ENCODE results near the gene RARRES2. TPM values are rescaled to one million over a fixed set of nuclear protein-coding genes. Genes with fewer than 3 reads are reported as not detected.
"Not testable (repeated sequence)": the region's sequence is repeated elsewhere in the genome, so short reads cannot be mapped to it uniquely, and the experiment has no call there.

The RARRES2 gene
- total and polyA plus RNA-seq, 2 donors = 6.5 to 21.9 TPM

DNA sequence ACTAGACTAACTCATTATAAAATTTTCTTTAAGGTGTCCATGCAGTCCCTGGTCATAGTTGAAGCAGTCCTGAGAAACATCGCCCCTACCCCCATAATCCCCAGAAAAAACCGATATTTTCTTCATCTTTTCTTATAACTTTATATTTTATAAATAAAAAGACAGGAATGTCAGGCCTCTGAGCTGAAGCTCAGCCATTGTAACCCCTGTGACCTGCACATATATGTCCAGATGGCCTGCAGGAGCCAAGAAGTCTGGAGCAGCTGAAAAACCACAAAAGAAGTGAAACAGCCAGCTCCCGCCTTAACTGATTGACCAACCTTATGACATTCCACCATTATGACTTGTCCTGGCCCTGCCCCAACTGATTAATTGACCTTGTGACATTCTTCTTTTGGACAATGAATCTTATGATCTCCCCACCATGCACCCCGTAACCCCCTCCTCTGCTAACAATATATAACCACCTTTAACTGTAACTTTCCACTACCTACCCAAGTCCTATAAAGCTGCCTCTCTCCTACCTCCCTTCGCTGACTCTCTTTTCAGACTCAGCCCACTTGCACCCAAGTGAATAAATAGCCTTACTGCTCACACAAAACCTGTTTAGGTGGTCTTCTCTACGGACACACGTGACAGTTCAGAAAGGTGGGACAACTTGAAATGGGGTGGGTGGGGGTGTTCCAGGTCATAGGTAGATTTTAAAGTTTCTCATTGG, 28.6 kb downstream of the RARRES2 start:
- not testable (repeated sequence) for H3K27ac ChIP-seq (ENCODE audit: low read depth in 1 of 2, low read length in 1 of 2); DNase-seq (ENCODE audit: low read depth in 6 of 9, low spot score in 9 of 9); H3K4me3 ChIP-seq (ENCODE audit: low read length in 2 of 2); H3K36me3 ChIP-seq (ENCODE audit: control insufficient read depth in 2 of 2, insufficient read depth in 2 of 2, low read length in 1 of 2); H3K27me3 ChIP-seq (ENCODE audit: control insufficient read depth in 2 of 2, insufficient read depth in 1 of 2, low read length in 1 of 2); H3K4me1 ChIP-seq (ENCODE audit: control insufficient read depth in 2 of 2, insufficient read depth in 2 of 2, low read length in 2 of 2); H3K9me3 ChIP-seq (ENCODE audit: control insufficient read depth in 2 of 2, insufficient read depth in 1 of 2, low read length in 1 of 2)
- WGBS = 99% methylated on average over 7 of the region's 7 CpGs

- H3K9me3 ChIP-seq (ENCODE audit: control insufficient read depth in 2 of 2, insufficient read depth in 1 of 2, low read length in 1 of 2) = no peaks in the 10 kb centered on the region
- H3K27me3 ChIP-seq (ENCODE audit: control insufficient read depth in 2 of 2, insufficient read depth in 1 of 2, low read length in 1 of 2) = no peaks in the 10 kb centered on the region
- no peak for DNase-seq (ENCODE audit: low read depth in 6 of 9, low spot score in 9 of 9)
- no peak overlapping the region for H3K4me3 ChIP-seq (ENCODE audit: low read length in 2 of 2)
- no peak overlapping the region for H3K27ac ChIP-seq (ENCODE audit: low read depth in 1 of 2, low read length in 1 of 2)
- no peaks in the 10 kb centered on the region for H3K4me1 ChIP-seq (ENCODE audit: control insufficient read depth in 2 of 2, insufficient read depth in 2 of 2, low read length in 2 of 2)
- H3K36me3 ChIP-seq (ENCODE audit: control insufficient read depth in 2 of 2, insufficient read depth in 2 of 2, low read length in 1 of 2) = no peaks in the 10 kb centered on the region
- 97% methylated on average over 5 of the region's 5 CpGs for WGBS
Observed at GRCh38 chr7:150311711-150312110, 29.7 kb downstream of the RARRES2 start.

DNA sequence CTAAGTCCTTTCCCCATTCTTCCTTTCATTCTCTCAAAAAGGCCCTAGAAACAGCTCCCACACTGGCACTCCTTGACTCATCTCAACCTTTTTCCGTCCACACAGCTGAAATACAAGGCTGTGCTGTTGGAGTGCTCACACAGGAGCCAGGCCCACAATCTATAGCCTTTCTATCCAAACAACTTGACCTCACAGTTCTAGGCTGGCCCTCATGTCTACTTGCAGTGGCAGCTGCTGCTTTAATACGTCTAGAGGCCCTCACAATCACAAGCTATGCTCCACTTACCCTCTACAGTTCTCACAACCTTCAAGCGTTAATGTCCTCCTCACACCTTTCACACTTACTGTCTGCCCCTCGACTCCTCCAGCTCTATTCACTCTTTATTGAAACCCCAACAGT, 30.3 kb downstream of the RARRES2 start:
- DNase-seq (ENCODE audit: low read depth in 6 of 9, low spot score in 9 of 9) = no peak
- over 99% methylated on average over 4 of the region's 4 CpGs for WGBS
- Histone ChIP-seq H3K27ac (ENCODE audit: low read depth in 1 of 2, low read length in 1 of 2) (no peak overlapping the region), H3K9me3 (ENCODE audit: control insufficient read depth in 2 of 2, insufficient read depth in 1 of 2, low read length in 1 of 2) (no peaks in the 10 kb centered on the region), H3K27me3 (ENCODE audit: control insufficient read depth in 2 of 2, insufficient read depth in 1 of 2, low read length in 1 of 2) (no peaks in the 10 kb centered on the region), H3K4me3 (ENCODE audit: low read length in 2 of 2) (no peak overlapping the region), H3K36me3 (ENCODE audit: control insufficient read depth in 2 of 2, insufficient read depth in 2 of 2, low read length in 1 of 2) (no peaks in the 10 kb centered on the region), H3K4me1 (ENCODE audit: control insufficient read depth in 2 of 2, insufficient read depth in 2 of 2, low read length in 2 of 2) (no peaks in the 10 kb centered on the region)

DNA sequence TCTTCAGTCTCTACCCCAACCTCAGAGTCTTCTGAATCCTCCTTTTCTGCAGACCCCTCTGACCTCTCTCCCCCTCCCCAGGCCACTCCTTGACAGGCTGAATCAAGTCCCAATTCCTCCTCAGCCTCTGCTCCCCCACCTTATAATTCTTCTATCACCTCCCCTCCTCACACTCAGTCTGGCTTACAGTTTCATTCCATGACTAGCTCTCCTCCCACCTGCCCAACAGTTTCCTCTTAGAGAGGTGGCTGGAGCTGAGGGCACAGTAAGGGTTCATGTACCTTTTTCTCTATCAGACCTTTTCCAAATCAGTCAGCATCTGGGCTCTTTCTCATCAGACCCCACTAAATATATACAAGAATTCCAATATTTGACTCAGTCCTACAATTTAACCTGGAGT, 32.9 kb downstream of the RARRES2 start:
- Histone ChIP-seq H3K27me3 (ENCODE audit: control insufficient read depth in 2 of 2, insufficient read depth in 1 of 2, low read length in 1 of 2) (no peaks in the 10 kb centered on the region), H3K36me3 (ENCODE audit: control insufficient read depth in 2 of 2, insufficient read depth in 2 of 2, low read length in 1 of 2) (no peaks in the 10 kb centered on the region), H3K9me3 (ENCODE audit: control insufficient read depth in 2 of 2, insufficient read depth in 1 of 2, low read length in 1 of 2) (no peaks in the 10 kb centered on the region), H3K4me1 (ENCODE audit: control insufficient read depth in 2 of 2, insufficient read depth in 2 of 2, low read length in 2 of 2) (no peaks in the 10 kb centered on the region), H3K4me3 (ENCODE audit: low read length in 2 of 2) (no peak overlapping the region), H3K27ac (ENCODE audit: low read depth in 1 of 2, low read length in 1 of 2) (no peak overlapping the region)
- DNase-seq (ENCODE audit: low read depth in 6 of 9, low spot score in 9 of 9) = no peak

DNA sequence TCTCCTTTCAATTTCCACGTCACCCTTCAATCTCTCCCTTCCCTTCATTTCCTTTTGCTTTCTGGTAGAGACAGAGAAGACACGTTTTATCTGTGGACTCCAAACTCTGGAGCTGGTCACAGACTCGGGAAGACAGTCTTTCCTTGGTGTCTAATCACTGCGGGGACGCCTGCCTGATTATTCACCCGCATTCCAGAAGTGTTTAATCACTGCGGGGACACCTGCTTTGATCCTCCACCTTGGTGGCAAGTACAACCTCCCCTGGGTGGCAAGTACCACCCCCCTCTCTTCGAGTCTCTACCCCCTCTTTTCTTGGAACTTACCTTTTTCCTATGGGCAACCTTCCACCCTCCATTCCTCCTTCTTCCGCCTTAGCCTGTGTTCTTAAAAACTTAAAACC, 33.5 kb downstream of the RARRES2 start:
- no peaks in the 10 kb centered on the region for H3K9me3 ChIP-seq (ENCODE audit: control insufficient read depth in 2 of 2, insufficient read depth in 1 of 2, low read length in 1 of 2)
- no peaks in the 10 kb centered on the region for H3K36me3 ChIP-seq (ENCODE audit: control insufficient read depth in 2 of 2, insufficient read depth in 2 of 2, low read length in 1 of 2)
- no peaks in the 10 kb centered on the region for H3K4me1 ChIP-seq (ENCODE audit: control insufficient read depth in 2 of 2, insufficient read depth in 2 of 2, low read length in 2 of 2)
- 96% methylated on average over 9 of the region's 9 CpGs for WGBS
- no peaks in the 10 kb centered on the region for H3K27me3 ChIP-seq (ENCODE audit: control insufficient read depth in 2 of 2, insufficient read depth in 1 of 2, low read length in 1 of 2)
- no peak overlapping the region for H3K27ac ChIP-seq (ENCODE audit: low read depth in 1 of 2, low read length in 1 of 2)
- no peak for DNase-seq (ENCODE audit: low read depth in 6 of 9, low spot score in 9 of 9)
- no peak overlapping the region for H3K4me3 ChIP-seq (ENCODE audit: low read length in 2 of 2)

DNA sequence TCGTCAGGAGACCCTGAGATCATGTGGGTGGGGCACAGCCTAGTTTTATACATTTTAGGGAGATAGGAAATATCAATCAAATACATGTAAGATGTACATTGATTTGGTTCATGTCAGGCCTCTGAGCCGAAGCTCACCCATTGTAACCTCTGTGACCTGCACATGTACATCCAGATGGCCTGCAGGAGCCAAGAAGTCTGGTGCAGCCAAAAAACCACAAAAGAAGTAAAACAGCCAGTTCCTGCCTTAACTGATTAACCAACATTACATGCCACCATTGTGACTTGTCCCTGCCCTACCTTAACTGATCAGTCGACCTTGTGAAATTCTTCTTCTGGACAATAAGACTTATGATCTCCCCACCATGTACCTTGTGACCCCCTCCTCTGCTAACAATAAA, 34.3 kb downstream of the RARRES2 start:
- Histone ChIP-seq H3K4me1 (ENCODE audit: control insufficient read depth in 2 of 2, insufficient read depth in 2 of 2, low read length in 2 of 2) (no peaks in the 10 kb centered on the region), H3K27me3 (ENCODE audit: control insufficient read depth in 2 of 2, insufficient read depth in 1 of 2, low read length in 1 of 2) (no peaks in the 10 kb centered on the region), H3K9me3 (ENCODE audit: control insufficient read depth in 2 of 2, insufficient read depth in 1 of 2, low read length in 1 of 2) (no peaks in the 10 kb centered on the region), H3K36me3 (ENCODE audit: control insufficient read depth in 2 of 2, insufficient read depth in 2 of 2, low read length in 1 of 2) (no peaks in the 10 kb centered on the region), H3K4me3 (ENCODE audit: low read length in 2 of 2) (no peak overlapping the region), H3K27ac (ENCODE audit: low read depth in 1 of 2, low read length in 1 of 2) (no peak overlapping the region)
- no peak for DNase-seq (ENCODE audit: low read depth in 6 of 9, low spot score in 9 of 9)
- 82% methylated on average over 3 of the region's 3 CpGs for WGBS

GRCh38 chr7:150306377-150306776, 35.1 kb downstream of the RARRES2 start:
- not testable (repeated sequence) for H3K36me3 ChIP-seq (ENCODE audit: control insufficient read depth in 2 of 2, insufficient read depth in 2 of 2, low read length in 1 of 2); H3K27ac ChIP-seq (ENCODE audit: low read depth in 1 of 2, low read length in 1 of 2); DNase-seq (ENCODE audit: low read depth in 6 of 9, low spot score in 9 of 9); H3K4me1 ChIP-seq (ENCODE audit: control insufficient read depth in 2 of 2, insufficient read depth in 2 of 2, low read length in 2 of 2); H3K9me3 ChIP-seq (ENCODE audit: control insufficient read depth in 2 of 2, insufficient read depth in 1 of 2, low read length in 1 of 2); H3K27me3 ChIP-seq (ENCODE audit: control insufficient read depth in 2 of 2, insufficient read depth in 1 of 2, low read length in 1 of 2); H3K4me3 ChIP-seq (ENCODE audit: low read length in 2 of 2)
- WGBS = 91% methylated on average over 5 of the region's 5 CpGs

DNA sequence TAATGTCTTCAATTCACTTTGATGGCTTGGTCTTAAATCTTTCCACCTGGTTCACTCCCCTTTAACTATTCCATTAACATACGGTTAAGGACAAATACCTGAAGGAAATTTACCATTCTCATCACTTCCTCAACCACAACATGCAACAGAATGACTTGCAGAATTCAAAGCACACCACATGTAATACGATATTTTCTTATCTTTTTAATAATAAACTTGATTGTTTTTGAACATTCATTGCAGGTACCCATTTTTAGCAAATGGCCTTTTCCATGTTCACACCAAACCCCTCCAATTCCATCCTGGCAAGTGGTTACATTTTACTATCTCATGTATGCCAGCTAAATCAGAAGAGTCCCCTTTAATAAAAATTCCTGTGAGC, 35.5 kb downstream of the RARRES2 start:
- H3K9me3 ChIP-seq (ENCODE audit: control insufficient read depth in 2 of 2, insufficient read depth in 1 of 2, low read length in 1 of 2); H3K36me3 ChIP-seq (ENCODE audit: control insufficient read depth in 2 of 2, insufficient read depth in 2 of 2, low read length in 1 of 2); H3K4me3 ChIP-seq (ENCODE audit: low read length in 2 of 2); H3K4me1 ChIP-seq (ENCODE audit: control insufficient read depth in 2 of 2, insufficient read depth in 2 of 2, low read length in 2 of 2); H3K27ac ChIP-seq (ENCODE audit: low read depth in 1 of 2, low read length in 1 of 2); H3K27me3 ChIP-seq (ENCODE audit: control insufficient read depth in 2 of 2, insufficient read depth in 1 of 2, low read length in 1 of 2); DNase-seq (ENCODE audit: low read depth in 6 of 9, low spot score in 9 of 9): not testable (repeated sequence)
- WGBS = 13% methylated on average over 2 of the region's 2 CpGs

- H3K36me3 ChIP-seq (ENCODE audit: control insufficient read depth in 2 of 2, insufficient read depth in 2 of 2, low read length in 1 of 2); H3K4me1 ChIP-seq (ENCODE audit: control insufficient read depth in 2 of 2, insufficient read depth in 2 of 2, low read length in 2 of 2); H3K27me3 ChIP-seq (ENCODE audit: control insufficient read depth in 2 of 2, insufficient read depth in 1 of 2, low read length in 1 of 2); H3K27ac ChIP-seq (ENCODE audit: low read depth in 1 of 2, low read length in 1 of 2); DNase-seq (ENCODE audit: low read depth in 6 of 9, low spot score in 9 of 9); H3K4me3 ChIP-seq (ENCODE audit: low read length in 2 of 2); H3K9me3 ChIP-seq (ENCODE audit: control insufficient read depth in 2 of 2, insufficient read depth in 1 of 2, low read length in 1 of 2): not testable (repeated sequence)
- WGBS = 93% methylated on average over 11 of the region's 11 CpGs
Observed at GRCh38 chr7:150305259-150305902, 36.0 kb downstream of the RARRES2 start.
